ENCODE data around the gene GPR3.
"Not testable (repeated sequence)": the region's sequence is repeated elsewhere in the genome, so short reads cannot be mapped to it uniquely, and the experiment has no call there.

GPR3 gene

GRCh38 chr1:27380224-27380623 is 12.2 kb upstream of the GPR3 start:
- no peak for DNase-seq (ENCODE audit: low spot score)

- DNase-seq (ENCODE audit: low spot score) = no peak
These were observed 11.4 kb upstream of the GPR3 start for GRCh38 chr1:27380766-27381733.

- DNase-seq (ENCODE audit: low spot score) = no peak
These were observed 10.3 kb upstream of the GPR3 start for GRCh38 chr1:27381969-27382762.

DNA sequence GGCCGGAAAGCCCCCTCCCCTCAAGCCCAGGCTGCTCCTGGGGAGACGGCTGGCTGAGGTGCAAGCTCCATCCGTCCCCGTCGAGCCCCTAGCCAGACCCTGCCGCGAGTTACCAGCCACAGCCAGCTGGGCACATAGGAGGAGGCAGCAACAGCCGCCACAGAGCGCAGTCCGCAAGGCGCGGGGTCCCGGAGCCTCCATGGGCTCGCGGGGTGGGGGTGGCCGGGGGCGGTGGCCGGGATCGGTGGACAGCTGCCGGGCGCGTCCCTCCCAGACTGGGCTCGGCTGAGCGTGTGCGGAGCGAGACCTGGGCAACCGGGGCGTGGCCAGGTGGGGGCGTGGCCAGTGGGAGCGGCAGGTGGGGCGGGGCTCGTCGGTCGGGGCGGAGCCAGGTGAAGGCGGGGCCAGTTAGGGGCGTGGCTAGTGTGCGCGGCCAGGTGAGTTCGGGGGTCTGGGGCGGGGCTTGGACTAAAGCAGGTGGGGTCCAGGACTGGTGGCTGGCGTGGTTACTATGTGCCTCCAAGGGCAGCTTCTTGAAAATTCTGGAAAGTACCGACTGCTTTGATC is 9.3 kb upstream of the GPR3 start, which contains the start of gene CD164L2:
Gene CD164L2, minus strand, starts transcription at position 295 of the 567 bp plus-strand sequence. Its CDS starts 94 bp downstream, at position 201.
- DNase-seq (ENCODE audit: low spot score) = peak; percentile 39

GRCh38 chr1:27383661-27384060 is 8.8 kb upstream of the GPR3 start:
- no peak for DNase-seq (ENCODE audit: low spot score)

DNA sequence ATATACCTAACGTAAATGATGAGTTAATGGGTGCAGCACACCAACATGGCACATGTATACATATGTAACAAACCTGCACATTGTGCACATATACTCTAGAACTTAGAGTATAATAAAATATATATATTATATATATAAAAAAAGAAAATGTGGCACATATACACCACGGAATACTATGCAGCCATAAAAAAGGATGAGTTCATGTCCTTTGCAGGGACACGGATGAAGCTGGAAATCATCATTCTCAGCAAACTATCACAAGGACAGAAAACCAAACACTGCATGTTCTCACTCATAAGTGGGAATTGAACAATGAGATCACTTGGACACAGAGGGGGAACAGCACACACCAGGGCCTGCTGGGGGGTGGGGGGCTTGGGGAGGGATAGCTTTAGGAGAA is 7.6 kb upstream of the GPR3 start:
- DNase-seq (ENCODE audit: low spot score) = not testable (repeated sequence)

DNA sequence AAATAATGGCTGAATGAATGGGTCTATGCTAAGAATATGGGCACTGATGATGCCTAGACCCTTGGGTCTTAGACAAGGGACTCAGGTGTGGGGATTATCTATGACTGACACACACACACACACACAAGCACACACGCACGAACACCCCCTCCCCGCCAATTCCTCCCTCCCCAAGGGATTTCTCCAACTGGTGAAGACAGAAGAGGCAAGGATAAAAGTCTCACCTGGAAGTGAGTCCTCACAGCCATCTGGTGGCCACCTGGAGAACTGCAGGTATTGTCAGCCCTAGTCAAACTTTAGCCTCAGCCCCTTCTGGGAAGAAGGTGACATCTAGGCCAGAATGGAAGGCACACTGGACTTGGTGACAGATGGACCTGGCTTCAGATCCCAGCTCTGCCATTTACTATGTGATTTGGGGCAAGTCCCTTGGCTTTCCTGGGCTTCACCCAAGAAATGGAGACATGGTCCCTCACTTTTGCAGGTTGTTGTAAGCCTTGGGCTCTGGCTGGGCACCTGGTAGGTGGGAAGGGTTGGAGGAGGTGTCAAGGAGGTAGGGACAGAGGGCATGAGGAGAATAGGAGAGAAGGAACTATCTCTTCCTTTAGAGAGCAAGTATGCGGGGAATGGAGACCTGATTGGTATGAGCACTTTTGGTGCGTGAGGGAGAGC is 4.0 kb upstream of the GPR3 start:
- peak; percentile 53 for DNase-seq (ENCODE audit: low spot score)

DNA sequence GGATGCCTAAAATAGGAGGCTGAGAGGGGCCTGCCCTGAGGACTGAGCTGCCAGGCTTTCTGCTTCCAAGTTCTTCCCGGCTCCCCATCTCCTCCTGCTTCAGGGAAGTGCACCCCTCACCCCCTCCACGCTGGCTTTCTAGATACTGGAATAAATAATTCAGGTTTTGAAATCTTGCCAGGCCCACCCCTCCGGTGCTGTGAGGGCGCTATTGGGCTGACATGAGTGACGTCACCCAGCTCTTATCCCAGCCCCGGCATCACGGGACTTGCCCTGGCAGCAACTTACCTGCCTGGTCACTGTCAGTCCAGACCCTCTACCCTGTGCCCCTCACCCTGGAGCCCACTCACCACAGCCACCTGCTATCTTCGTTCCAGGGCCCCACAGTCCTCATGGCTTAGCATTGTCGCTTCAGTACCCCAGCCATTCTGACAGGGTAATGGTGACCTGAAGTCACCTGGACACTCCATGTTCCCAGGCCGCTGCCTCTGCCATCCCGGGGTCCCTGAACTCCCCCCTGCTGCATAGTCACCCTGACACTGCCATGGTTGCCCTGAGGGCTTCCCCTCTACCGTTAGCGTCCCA is 819 bp upstream of the GPR3 start:
- no peak for DNase-seq (ENCODE audit: low spot score)

DNA sequence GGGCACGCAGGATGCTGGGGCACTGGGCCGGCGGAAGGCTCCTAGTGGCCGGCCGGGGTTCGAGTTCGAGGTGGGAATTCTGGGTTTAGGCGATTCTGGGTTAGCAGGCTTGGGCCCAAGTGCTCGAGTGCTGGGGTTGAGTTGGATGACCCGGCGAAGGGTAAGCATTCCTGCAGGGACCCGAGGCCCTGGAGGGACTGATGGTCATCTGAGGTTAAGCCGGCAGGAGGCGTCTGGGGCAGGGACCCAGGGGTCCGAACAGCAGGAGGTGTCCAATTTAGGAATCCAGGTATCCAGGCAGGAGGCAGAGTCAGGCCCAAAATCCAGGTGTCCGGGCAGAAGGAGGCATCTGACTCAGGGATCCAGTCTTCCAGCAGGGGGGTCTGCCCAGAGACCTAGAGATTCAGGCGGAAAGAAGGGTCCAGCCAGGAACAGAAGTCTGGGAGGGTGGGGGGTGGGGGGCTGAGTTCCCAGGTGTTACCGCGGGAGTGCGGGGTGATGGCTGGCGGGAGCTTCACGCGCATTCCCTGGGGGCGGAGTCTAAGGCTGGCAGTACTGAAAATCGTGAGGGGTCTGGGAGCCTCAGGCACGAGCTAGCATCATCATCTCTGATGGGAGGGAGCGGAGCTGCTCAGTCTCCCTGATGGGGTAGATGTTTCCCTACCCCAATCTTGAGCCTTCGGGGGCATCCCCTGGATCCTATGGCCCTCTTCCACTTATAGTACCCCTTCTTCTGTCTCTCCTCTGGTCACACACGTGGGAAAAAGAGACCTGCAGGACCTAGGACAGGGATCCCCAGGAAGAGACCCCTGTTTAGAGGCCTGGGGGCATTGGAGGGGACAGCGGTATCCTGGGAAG is 585 bp downstream of the GPR3 start:
- DNase-seq (ENCODE audit: low spot score) = no peak

DNA sequence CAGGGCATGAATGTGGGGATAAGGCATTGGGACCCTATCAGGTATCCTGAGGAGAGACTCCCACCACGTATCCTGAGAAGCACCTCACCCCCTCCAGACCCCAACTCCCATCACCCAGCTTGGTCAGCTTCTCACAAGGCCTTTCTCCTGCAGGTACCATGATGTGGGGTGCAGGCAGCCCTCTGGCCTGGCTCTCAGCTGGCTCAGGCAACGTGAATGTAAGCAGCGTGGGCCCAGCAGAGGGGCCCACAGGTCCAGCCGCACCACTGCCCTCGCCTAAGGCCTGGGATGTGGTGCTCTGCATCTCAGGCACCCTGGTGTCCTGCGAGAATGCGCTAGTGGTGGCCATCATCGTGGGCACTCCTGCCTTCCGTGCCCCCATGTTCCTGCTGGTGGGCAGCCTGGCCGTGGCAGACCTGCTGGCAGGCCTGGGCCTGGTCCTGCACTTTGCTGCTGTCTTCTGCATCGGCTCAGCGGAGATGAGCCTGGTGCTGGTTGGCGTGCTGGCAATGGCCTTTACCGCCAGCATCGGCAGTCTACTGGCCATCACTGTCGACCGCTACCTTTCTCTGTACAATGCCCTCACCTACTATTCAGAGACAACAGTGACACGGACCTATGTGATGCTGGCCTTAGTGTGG is 1.3 kb downstream of the GPR3 start:
- DNase-seq (ENCODE audit: low spot score) = no peak

GRCh38 chr1:27394282-27394658 is 1.8 kb downstream of the GPR3 start:
- DNase-seq (ENCODE audit: low spot score) = no peak

DNA sequence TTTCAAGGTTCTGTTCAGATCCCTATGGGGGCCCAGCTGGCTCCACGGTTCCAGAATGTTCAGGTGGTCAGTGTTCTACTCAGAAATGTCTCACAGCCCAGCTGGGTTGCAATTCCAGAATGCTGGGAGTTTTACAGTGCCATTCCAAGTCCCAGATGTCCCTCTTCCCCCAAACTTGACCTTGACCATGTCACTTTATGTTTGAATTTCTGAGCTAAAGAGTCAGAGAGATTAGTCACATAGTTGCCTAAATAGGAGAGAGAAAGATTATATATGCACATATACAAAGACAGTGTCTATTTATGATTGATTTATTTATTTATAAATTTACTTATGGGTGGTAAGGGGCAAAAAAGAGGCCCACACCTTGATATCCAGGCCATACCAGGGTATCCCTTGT is 2.5 kb downstream of the GPR3 start:
- no peak for DNase-seq (ENCODE audit: low spot score)

DNA sequence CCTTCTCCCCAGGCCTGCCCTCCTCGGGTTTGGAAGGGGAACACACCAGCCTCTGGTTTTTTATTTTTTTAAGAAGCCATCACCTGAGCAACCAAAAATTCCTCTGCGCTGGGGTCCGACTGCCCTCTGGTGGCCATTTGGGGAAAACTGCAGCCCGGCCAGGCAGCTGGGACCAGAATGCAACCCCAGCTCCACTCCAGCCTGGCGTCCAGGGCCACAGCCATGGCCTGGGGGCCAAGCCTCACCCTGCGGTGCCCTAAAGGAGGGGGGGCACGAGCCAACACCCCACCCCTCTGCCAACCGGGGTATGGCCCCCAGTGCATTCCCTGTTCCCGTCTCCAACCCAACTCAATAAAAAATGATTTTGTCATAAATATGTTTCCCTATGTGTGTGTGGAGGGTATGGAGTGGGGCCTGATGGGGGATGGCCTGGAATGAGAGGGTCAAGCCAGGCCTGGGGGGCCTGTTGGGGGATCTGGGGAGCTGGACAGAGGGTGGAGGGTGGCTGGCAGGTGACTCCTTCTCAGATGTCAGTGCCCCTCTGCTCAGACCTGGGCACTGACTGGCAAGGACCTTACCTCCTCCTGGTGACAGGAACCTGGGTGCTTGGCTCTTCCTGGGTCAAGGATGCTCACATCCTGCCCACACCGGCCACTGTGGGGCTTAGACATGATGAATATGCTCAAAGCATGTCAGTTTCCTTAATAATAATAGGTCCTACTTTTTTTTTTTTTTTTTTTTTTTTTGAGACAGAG is 3.2 kb downstream of the GPR3 start:
- peak; percentile 66 for DNase-seq (ENCODE audit: low spot score)

GRCh38 chr1:27397110-27397509 is 4.7 kb downstream of the GPR3 start:
- no peak for DNase-seq (ENCODE audit: low spot score)

DNA sequence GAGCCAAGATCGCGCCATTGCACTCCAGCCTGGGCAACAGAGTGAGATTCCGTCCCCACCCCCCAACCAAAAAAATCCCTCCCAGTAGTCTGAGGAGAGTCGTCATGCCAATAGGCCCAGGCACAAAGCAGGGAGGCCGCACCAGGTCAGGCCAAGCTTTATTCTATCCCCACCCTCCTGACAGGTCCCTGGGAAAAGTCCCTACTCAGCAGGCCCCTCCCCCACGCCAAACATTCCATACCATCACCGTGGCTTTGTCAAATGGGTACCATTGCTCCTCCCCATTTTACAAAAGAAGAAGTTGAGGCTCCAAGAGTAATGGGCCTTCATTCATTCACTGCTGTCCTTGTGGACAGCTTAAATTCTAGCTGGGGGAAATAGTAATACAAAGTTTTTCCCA is 5.3 kb downstream of the GPR3 start:
- no peak for DNase-seq (ENCODE audit: low spot score)

GRCh38 chr1:27398405-27399149 is 6.2 kb downstream of the GPR3 start:
- no peak for DNase-seq (ENCODE audit: low spot score)

DNA sequence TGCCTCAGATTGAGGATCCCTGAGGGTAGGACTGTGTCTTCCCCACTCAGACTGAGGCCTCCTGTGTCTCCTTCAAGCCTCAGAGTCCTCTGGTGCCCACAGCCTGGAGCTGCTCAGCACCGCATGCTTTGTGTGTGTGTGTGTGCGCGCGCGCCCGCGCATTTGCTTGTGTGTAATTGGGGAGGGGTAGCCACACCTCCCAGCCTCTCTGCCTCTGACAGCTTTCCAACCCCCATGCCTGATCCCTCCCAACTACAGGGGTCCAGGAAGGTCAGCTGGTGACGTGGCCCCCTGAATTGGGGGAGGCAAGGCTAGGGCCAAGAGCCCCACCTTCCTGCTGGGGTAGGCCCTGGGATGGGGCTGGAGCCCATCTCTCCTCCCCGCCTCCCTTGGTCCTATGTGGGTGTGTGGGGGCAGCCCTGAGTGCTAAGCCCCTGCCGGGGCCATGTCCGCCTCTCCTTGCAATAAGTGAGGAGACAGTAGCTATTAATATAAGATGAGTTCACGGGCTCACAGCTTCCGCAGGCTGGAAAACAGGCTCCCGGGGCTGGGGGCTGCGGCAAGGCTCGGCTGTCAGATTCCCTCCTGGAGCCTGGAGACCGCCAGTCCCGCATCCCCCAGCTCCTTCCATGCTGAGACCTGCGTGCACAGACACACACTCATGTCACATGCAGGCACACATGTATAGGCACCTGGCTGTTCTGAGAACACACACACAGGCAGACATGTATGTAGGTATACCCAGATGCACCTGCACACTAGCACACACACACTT is 7.0 kb downstream of the GPR3 start:
- no peak for DNase-seq (ENCODE audit: low spot score)
